Measurements from ENCODE around the gene ARHGAP1. TPM values are rescaled to one million over a fixed set of nuclear protein-coding genes. Genes with fewer than 3 reads are reported as not detected.
"Not testable (repeated sequence)": the region's sequence is repeated elsewhere in the genome, so short reads cannot be mapped to it uniquely, and the experiment has no call there.

ARHGAP1 gene
- total RNA-seq, 2 donors from 2014 or later = 88.1 to 117 TPM

GRCh38 chr11:46712874-46713576 is 12.6 kb upstream of the ARHGAP1 start:
- H3K27me3 ChIP-seq = no peaks in the 10 kb centered on the region
- H3K4me3 ChIP-seq = no peak overlapping the region
- peaks cover 0 to 12% of the 10 kb centered on the region in 2 donors for H3K4me1 ChIP-seq
- no peak for DNase-seq (ENCODE audit: low spot score)
- H3K9me3 ChIP-seq = no peaks in the 10 kb centered on the region
- TF ChIP-seq, protein P1, sequence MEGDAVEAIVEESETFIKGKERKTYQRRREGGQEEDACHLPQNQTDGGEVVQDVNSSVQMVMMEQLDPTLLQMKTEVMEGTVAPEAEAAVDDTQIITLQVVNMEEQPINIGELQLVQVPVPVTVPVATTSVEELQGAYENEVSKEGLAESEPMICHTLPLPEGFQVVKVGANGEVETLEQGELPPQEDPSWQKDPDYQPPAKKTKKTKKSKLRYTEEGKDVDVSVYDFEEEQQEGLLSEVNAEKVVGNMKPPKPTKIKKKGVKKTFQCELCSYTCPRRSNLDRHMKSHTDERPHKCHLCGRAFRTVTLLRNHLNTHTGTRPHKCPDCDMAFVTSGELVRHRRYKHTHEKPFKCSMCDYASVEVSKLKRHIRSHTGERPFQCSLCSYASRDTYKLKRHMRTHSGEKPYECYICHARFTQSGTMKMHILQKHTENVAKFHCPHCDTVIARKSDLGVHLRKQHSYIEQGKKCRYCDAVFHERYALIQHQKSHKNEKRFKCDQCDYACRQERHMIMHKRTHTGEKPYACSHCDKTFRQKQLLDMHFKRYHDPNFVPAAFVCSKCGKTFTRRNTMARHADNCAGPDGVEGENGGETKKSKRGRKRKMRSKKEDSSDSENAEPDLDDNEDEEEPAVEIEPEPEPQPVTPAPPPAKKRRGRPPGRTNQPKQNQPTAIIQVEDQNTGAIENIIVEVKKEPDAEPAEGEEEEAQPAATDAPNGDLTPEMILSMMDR (IDR thresholded peaks at IDR 0.05) = no peak
- peak overlapping the region; percentile 87 to 94 for H3K27ac ChIP-seq
- H3K36me3 ChIP-seq = no peaks in the 10 kb centered on the region

DNA sequence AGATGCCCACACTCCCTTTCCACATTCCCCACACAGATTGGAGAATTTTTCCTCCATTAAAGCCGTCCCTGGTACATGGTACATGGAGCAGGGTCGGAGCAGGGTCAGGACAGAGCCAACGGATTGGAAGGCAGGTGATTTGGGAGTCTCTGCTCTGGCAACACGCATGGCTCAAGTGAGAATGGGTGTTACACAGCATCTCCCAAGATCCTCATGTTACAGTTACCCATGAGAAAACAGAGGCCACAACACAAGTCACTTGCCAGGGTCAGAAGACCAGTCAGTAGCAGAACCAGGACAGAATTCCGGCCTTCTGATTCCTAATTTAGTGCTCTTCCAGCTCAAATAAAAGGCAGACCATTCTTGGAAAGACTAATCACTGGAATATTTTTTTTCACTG is 10.9 kb upstream of the ARHGAP1 start:
- TF ChIP-seq, protein P1 (IDR thresholded peaks at IDR 0.05) = no peak
- no peak for DNase-seq (ENCODE audit: low spot score)
- H3K27me3 ChIP-seq = no peaks in the 10 kb centered on the region

DNA sequence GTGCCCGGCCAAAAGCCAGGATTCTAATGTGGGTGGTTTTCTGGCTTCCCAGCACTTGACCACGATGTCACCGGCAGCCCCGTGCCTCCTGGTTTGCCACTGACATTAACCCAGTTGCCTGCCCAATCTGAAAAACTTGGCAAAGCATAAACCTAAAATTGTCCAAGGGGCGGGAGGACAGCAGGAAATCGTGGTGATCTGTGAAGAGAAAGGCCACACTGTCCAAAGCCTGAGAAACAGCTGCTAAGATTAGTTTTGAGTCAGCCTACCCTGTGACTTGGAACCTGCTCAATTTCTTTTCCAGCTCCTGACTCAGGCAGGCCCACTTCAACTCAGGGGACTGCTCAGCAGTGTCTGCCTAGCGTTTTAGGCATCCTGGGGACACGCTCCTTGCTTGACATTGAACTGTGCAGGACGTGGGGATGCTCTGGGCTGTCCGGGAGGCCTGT is 10.4 kb upstream of the ARHGAP1 start:
- peak overlapping the region; percentile 87 to 94 for H3K27ac ChIP-seq
- peaks cover 0 to 12% of the 10 kb centered on the region in 2 donors for H3K4me1 ChIP-seq
- no peaks in the 10 kb centered on the region for H3K9me3 ChIP-seq
- peaks cover 18% of the 10 kb centered on the region for H3K36me3 ChIP-seq
- DNase-seq (ENCODE audit: low spot score) = peak; percentile 82
- TF ChIP-seq, protein P1 (IDR thresholded peaks at IDR 0.05) = no peak
- no peak overlapping the region for H3K4me3 ChIP-seq
- H3K27me3 ChIP-seq = no peaks in the 10 kb centered on the region

More for the DNA sequence above, 10.9 kb upstream of the ARHGAP1 start:
- Histone ChIP-seq H3K36me3 (peaks cover 14% of the 10 kb centered on the region), H3K9me3 (no peaks in the 10 kb centered on the region), H3K27ac (peak overlapping the region; percentile 87 to 94), H3K4me1 (peaks cover 0 to 12% of the 10 kb centered on the region in 2 donors), H3K4me3 (no peak overlapping the region)

DNA sequence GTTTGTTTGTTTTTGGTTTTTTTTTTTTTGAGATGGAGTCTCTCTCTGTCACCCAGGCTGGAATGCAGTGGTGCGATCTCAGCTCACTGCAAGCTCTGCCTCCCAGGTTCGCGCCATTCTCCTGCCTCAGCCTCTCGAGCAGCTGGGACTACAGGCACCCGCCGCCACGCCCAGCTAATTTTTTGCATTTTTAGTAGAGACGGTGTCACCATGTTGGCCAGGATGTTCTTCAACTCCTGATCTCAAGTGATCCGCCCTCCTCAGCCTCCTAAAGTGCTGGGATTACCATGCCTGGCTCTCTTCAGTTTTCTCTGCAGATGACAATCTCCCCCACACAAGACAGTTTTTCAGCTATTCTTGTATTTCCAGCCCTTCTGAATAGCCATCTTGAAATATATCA is 8.9 kb upstream of the ARHGAP1 start:
- DNase-seq (ENCODE audit: low spot score); H3K9me3 ChIP-seq; H3K4me3 ChIP-seq; H3K27me3 ChIP-seq: not testable (repeated sequence)
- peak overlapping the region in 1 of 2 donors; percentile 87 for H3K27ac ChIP-seq
- peaks cover 0 to 12% of the 10 kb centered on the region in 2 donors for H3K4me1 ChIP-seq
- H3K36me3 ChIP-seq = peaks cover 33% of the 10 kb centered on the region

- Histone ChIP-seq H3K9me3 (no peaks in the 10 kb centered on the region), H3K4me1 (peaks cover 0 to 22% of the 10 kb centered on the region in 2 donors), H3K27ac (no peak overlapping the region), H3K4me3 (no peak overlapping the region), H3K36me3 (peaks cover 56% of the 10 kb centered on the region), H3K27me3 (no peaks in the 10 kb centered on the region)
- TF ChIP-seq, protein P1 (IDR thresholded peaks at IDR 0.05) = no peak
- DNase-seq (ENCODE audit: low spot score) = no peak
These were observed 6.5 kb upstream of the ARHGAP1 start for GRCh38 chr11:46706886-46707285.

DNA sequence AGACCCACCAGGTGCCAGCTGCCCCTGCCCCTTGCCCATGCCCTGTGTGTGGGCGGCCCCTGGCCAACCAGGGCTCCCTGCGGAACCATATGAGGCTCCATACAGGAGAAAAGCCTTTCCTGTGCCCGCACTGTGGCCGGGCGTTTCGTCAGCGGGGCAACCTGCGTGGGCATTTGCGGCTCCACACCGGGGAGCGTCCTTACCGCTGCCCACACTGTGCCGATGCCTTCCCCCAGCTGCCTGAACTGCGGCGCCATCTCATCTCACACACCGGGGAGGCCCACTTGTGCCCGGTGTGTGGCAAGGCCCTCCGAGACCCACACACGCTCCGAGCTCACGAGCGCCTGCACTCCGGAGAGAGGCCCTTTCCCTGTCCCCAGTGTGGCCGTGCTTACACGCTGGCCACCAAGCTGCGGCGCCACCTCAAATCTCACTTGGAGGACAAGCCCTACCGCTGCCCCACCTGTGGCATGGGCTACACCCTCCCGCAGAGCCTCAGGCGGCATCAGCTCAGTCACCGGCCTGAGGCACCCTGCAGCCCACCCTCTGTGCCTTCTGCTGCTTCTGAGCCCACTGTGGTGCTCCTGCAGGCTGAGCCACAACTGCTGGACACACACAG is 4.8 kb upstream of the ARHGAP1 start:
- H3K4me3 ChIP-seq = no peak overlapping the region
- no peaks in the 10 kb centered on the region for H3K9me3 ChIP-seq
- DNase-seq (ENCODE audit: low spot score) = no peak
- H3K4me1 ChIP-seq = peaks cover 0 to 20% of the 10 kb centered on the region in 2 donors
- peaks cover 56% of the 10 kb centered on the region for H3K36me3 ChIP-seq
- H3K27me3 ChIP-seq = no peaks in the 10 kb centered on the region
- TF ChIP-seq, protein P1 (IDR thresholded peaks at IDR 0.05) = no peak
- no peak overlapping the region for H3K27ac ChIP-seq

Data from right atrium auricular region (tissue), 2 donors.